HCT116 (cell line): ENCODE data around the gene GPI. TPM values are rescaled to one million over a fixed set of nuclear protein-coding genes. Genes with fewer than 3 reads are reported as not detected.
A peak's percentile ranks its signal among the peaks of the same experiment; 100 is the strongest.

Source experiments
- ATAC-seq: fragments of 200-7000 bp; cut with Tn5 transposase; 2 replicates; pipeline ENCODE4 v1.9.1; 2020; ENCODE audit warnings: mild to moderate bottlenecking, moderate library complexity
- BruUV-seq: library from RNA; stranded (reverse); fragments of 400-500 nt; replicated peaks from 2 replicates; lab custom pipeline; 2021; lab: Mats Ljungman, UMichigan
- CTCF ChIA-PET: fragments of 300-600 bp; sonication (Branson Sonifier 250); formaldehyde crosslinking; loops from one replicate; lab custom pipeline; 2021; ENCODE audit warnings: antibody characterized with exemption; lab: Charles Lee
- POLR2A ChIA-PET: fragments of 300-600, 350-600 bp; sonication (Branson Sonifier 250); formaldehyde crosslinking; loops from one replicate; lab custom pipeline; 2021; ENCODE audit warnings: antibody characterized with exemption; lab: Charles Lee
- RAD21 ChIA-PET, 2 experiments: fragments of 300-600 bp; sonication (Branson Sonifier 250); formaldehyde crosslinking; loops; one replicate each; lab custom pipeline; 2023; ENCODE audit warnings: low total read pairs in 2 of 2; ENCODE audit not compliant: uncharacterized antibody in 2 of 2, unreplicated experiment in 2 of 2, low non-redundant PET in 1 of 2; lab: Charles Lee
- DNase-seq: peaks from one replicate; pipeline ENCODE4 v3.0.0-alpha.2; 2010; ENCODE audit warnings: low read depth, low spot score
- H2AFZ ChIP-seq: fragments of 200-600 bp; shearing (Covaris generic), sonication (generic); 2 replicates; pipeline ENCODE4 v1.6.1; 2017; ENCODE audit warnings: low read depth, mixed run types, mixed read lengths, antibody characterized with exemption, low read length; ENCODE audit not compliant: poor library complexity, severe bottlenecking
- H3K27ac ChIP-seq: 2 replicates; pipeline ENCODE4 v1.5.1; 2012; ENCODE audit warnings: low read depth, low read length
- H3K27me3 ChIP-seq: fragments of 200-600 bp; sonication (generic); 2 replicates; pipeline ENCODE4 v1.6.1; 2016; ENCODE audit warnings: mixed run types, low read length, mixed read lengths; ENCODE audit not compliant: insufficient read depth
- H3K36me3 ChIP-seq, 2 experiments: fragments of 200-500 bp in 1 of 2; fragments of 200-600 bp in 1 of 2; sonication (Bioruptor generic) in 1 of 2; sonication (generic) in 1 of 2; 2 replicates each; pipeline versions ENCODE4 v1.5.1 to v1.6.1; 2014 to 2016; ENCODE audit warnings: low read length in 2 of 2, inconsistent platforms in 1 of 2, mixed read lengths in 1 of 2, mixed run types in 1 of 2; ENCODE audit not compliant: insufficient read depth in 2 of 2, control insufficient read depth in 1 of 2
- H3K4me1 ChIP-seq, 2 experiments: fragments of 200-600 bp in 1 of 2; sonication (generic) in 1 of 2; 2 replicates each; pipeline versions ENCODE4 v1.5.1 to v1.6.1; 2012 to 2017; ENCODE audit warnings: low read length in 2 of 2, inconsistent platforms in 1 of 2, mild to moderate bottlenecking in 1 of 2, mixed read lengths in 1 of 2, mixed run types in 1 of 2, moderate library complexity in 1 of 2; ENCODE audit not compliant: insufficient read depth in 2 of 2, control insufficient read depth in 1 of 2
- H3K4me2 ChIP-seq: fragments of 200-600 bp; sonication (generic); 2 replicates; pipeline ENCODE4 v1.6.1; 2017; ENCODE audit warnings: mixed run types, low read length, mixed read lengths
- H3K4me3 ChIP-seq, 2 experiments: fragments of 200-600 bp in 1 of 2; sonication (generic) in 1 of 2; replicated peaks in 1 of 2; 2 replicates each; pipeline ENCODE4 v1.5.1; 2011 to 2016; ENCODE audit warnings: low read length in 2 of 2, control low read depth in 1 of 2, low read depth in 1 of 2, mild to moderate bottlenecking in 1 of 2, mixed read lengths in 1 of 2, mixed run types in 1 of 2
- H3K79me2 ChIP-seq: fragments of 200-600 bp; sonication (generic); 2 replicates; pipeline ENCODE4 v1.6.1; 2017; ENCODE audit warnings: mild to moderate bottlenecking, mixed run types, low read length, moderate library complexity, mixed read lengths; ENCODE audit not compliant: insufficient read depth
- H3K9ac ChIP-seq: fragments of 200-600 bp; sonication (generic); 2 replicates; pipeline ENCODE4 v1.6.1; 2016; ENCODE audit warnings: low read length, mixed read lengths
- H3K9me2 ChIP-seq: fragments of 200-600 bp; sonication (generic), shearing (Covaris generic); 2 replicates; pipeline ENCODE4 v1.6.1; 2017; ENCODE audit warnings: mixed run types, mild to moderate bottlenecking, moderate library complexity; ENCODE audit not compliant: insufficient read depth
- H3K9me3 ChIP-seq, 2 experiments: fragments of 200-500 bp in 1 of 2; fragments of 200-600 bp in 1 of 2; sonication (Bioruptor generic) in 1 of 2; sonication (generic) in 1 of 2; 2 replicates each; pipeline ENCODE4 v1.6.1; 2014 to 2017; ENCODE audit warnings: low read length in 2 of 2, mixed read lengths in 2 of 2, inconsistent platforms in 1 of 2, low read depth in 1 of 2, mild to moderate bottlenecking in 1 of 2, mixed run types in 1 of 2, moderate library complexity in 1 of 2; ENCODE audit not compliant: control insufficient read depth in 1 of 2, insufficient read depth in 1 of 2
- H4K20me1 ChIP-seq: fragments of 200-600 bp; sonication (generic), shearing (Covaris generic); 2 replicates; pipeline ENCODE4 v1.6.1; 2017; ENCODE audit warnings: mixed run types, mild to moderate bottlenecking, moderate library complexity; ENCODE audit not compliant: insufficient read depth
- CBX3 ChIP-seq: IDR thresholded peaks from 2 replicates; pipeline ENCODE4 v1.6.1; 2012; ENCODE audit warnings: low read depth
- CEBPB ChIP-seq: IDR thresholded peaks from 2 replicates; pipeline ENCODE4 v1.6.1; 2012; ENCODE audit warnings: low read depth
- ELF1 ChIP-seq: IDR thresholded peaks from 2 replicates; pipeline ENCODE4 v1.6.1; 2012; ENCODE audit warnings: low read depth, borderline replicate concordance
- EZH2 ChIP-seq: fragments of 200-600 bp; sonication (generic); IDR thresholded peaks from 2 replicates; pipeline ENCODE4 v1.6.1; 2017; ENCODE audit warnings: antibody characterized with exemption, mixed run types
- EZH2phosphoT487 ChIP-seq: fragments of 200-600 bp; IDR thresholded peaks from 2 replicates; pipeline ENCODE4 v1.6.1; 2018; ENCODE audit warnings: antibody characterized with exemption, borderline replicate concordance
- POLR2AphosphoS5 ChIP-seq: IDR thresholded peaks from 2 replicates; pipeline ENCODE4 v1.6.1; 2011; ENCODE audit warnings: mild to moderate bottlenecking, low read depth, low read length, moderate library complexity
- RAD21 ChIP-seq: IDR thresholded peaks from 2 replicates; pipeline ENCODE4 v1.6.1; 2012; ENCODE audit warnings: low read depth, mild to moderate bottlenecking
- SP1 ChIP-seq: IDR thresholded peaks from 2 replicates; pipeline ENCODE4 v1.6.1; 2012; ENCODE audit warnings: low read depth
- SRF ChIP-seq: IDR thresholded peaks from 2 replicates; pipeline ENCODE4 v1.6.1; 2012; ENCODE audit warnings: low read depth
- TCF7L2 ChIP-seq: IDR thresholded peaks from 2 replicates; pipeline ENCODE4 v1.7.0; 2011; ENCODE audit warnings: borderline replicate concordance, inconsistent platforms; ENCODE audit not compliant: insufficient read depth, insufficient read length; ENCODE audit errors: extremely low read depth
- YY1 ChIP-seq: IDR thresholded peaks from 2 replicates; pipeline ENCODE4 v1.6.1; 2011; ENCODE audit warnings: low read length, low read depth, moderate library complexity, mild to moderate bottlenecking; ENCODE audit not compliant: insufficient replicate concordance; ENCODE audit errors: extremely low read depth
- ZFX ChIP-seq: fragments of 450-650 bp; IDR thresholded peaks from 2 replicates; pipeline ENCODE4 v1.6.1; 2017
- ZNF274 ChIP-seq: fragments of 200-500 bp; sonication (Bioruptor generic); IDR thresholded peaks from 2 replicates; pipeline ENCODE4 v1.6.1; 2014; ENCODE audit warnings: mild to moderate bottlenecking, low read depth, low read length, inconsistent platforms
- intact Hi-C: fragments of 100-400 bp; cut with micrococcal nuclease; formaldehyde crosslinking; loops from 2 replicates; pipeline ENCODE4 v1.10.0; 2022
- total RNA-seq: library from RNA; stranded (reverse); gene quantifications from one replicate; pipeline ENCODE4 v1.2.1, GENCODE V29; 2021; ENCODE audit not compliant: unreplicated experiment
- TF ChIP-seq, protein P1 (sequence below): IDR thresholded peaks from 2 replicates; pipeline ENCODE4 v1.6.1; 2012
- TF ChIP-seq, protein P2 (sequence below): IDR thresholded peaks from 2 replicates; pipeline ENCODE4 v1.6.1; 2011; ENCODE audit warnings: mild to moderate bottlenecking, low read length, moderate library complexity; ENCODE audit not compliant: insufficient replicate concordance; ENCODE audit errors: extremely low read depth
- TF ChIP-seq, protein P3 (sequence below): IDR thresholded peaks from 2 replicates; pipeline ENCODE4 v1.6.1; 2012

Gene GPI
- total RNA-seq, 1 experiment from 2014 or later = 787 TPM

DNA sequence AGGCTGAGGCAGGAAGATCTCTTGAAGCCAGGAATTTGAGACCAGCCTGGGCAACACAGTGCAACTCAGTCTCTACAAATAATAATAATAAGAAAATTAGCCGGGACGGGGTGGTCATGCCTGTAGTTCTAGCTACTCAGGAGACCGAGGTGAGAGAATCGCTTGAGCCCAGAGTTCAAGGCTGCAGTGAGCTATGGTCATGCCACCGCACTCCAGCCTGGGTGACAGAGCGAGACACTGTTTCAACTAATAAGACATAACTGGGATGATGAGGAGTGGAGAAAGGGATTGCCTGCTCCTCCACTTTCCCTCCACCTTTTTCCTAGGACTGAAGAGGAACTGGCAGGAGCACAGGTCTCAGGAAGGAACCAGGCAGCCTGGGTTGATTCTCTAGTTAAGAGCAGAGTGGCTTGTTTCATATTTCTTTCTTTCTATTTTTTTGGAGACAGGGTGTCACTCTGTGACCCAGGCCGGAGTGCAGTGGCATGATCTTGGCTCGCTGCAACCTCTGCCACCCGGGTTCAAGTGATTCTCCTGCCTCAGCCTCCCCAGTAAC, 4.6 kb upstream of the GPI start:
- Histone ChIP-seq H3K27ac (peak overlapping the region; percentile 79), H2AFZ (no peak overlapping the region), H3K9me2 (no peaks in the 10 kb centered on the region), H3K27me3 (no peaks in the 10 kb centered on the region), H3K36me3 (peaks cover 0 to 1% of the 10 kb centered on the region in 2 experiments; a peak in 1 of 4 replicates)
- no peak for ATAC-seq
- CTCF ChIA-PET = interaction anchor here (1.5 kb wide), 1 partner anchor 8 kb away, joined by 6 read pairs; no protein-coding TSS in a partner anchor
- DNase-seq = no peak
- TF ChIP-seq RAD21 (no peak), YY1 (no peak), CBX3 (no peak), POLR2AphosphoS5 (no peak), EZH2phosphoT487 (no peak)
- TF ChIP-seq, protein P1, sequence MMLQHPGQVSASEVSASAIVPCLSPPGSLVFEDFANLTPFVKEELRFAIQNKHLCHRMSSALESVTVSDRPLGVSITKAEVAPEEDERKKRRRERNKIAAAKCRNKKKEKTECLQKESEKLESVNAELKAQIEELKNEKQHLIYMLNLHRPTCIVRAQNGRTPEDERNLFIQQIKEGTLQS = no peak
- TF ChIP-seq, all 23 proteins: peak for 0
- POLR2A ChIA-PET = no interaction called here
- H3K4me2 ChIP-seq = peak overlapping the region; percentile 82
- no peaks in the 10 kb centered on the region for H4K20me1 ChIP-seq
- RAD21 ChIA-PET = no interaction called here
- peak overlapping the region; percentile 58; the same call in 1 of the 2 replicates for H3K9ac ChIP-seq
- no peaks in the 10 kb centered on the region for H3K9me3 ChIP-seq
- peaks cover 4% of the 10 kb centered on the region for H3K79me2 ChIP-seq
- peaks cover 21 to 39% of the 10 kb centered on the region in 2 experiments for H3K4me1 ChIP-seq
- intact Hi-C loops = no loop called here
- H3K4me3 ChIP-seq = peak overlapping the region in 1 of 2 experiments; percentile 58; a peak in 2 of 4 replicates
- no TSS peak for BruUV-seq

DNA sequence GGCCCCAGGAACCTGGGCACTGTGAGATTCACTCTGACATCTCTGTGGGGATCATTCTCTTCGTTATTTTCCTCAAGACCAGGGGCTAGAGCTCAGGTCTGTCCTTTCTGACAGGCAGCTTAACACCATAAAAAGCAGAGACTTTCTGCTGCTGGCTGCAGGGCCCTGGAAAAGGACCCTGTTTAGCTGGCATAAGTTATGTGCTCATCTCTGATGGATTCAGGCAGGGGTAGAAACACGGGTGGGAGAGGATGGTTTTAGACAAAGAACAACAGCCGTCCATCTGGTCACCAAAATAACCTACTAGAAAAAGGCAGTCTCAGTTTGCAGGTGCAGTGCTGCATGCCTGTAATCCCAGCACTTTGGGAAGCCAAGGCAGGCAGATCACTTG, 2.3 kb upstream of the GPI start:
- no peak overlapping the region for H3K27ac ChIP-seq
- POLR2A ChIA-PET = no interaction called here
- TF ChIP-seq ZNF274 (no peak), TCF7L2 (no peak), ELF1 (no peak), ZFX (no peak), SRF (no peak), YY1 (no peak), EZH2 (no peak), EZH2phosphoT487 (no peak), SP1 (no peak), CBX3 (no peak), POLR2AphosphoS5 (no peak), CEBPB (no peak)
- TF ChIP-seq, protein P2, sequence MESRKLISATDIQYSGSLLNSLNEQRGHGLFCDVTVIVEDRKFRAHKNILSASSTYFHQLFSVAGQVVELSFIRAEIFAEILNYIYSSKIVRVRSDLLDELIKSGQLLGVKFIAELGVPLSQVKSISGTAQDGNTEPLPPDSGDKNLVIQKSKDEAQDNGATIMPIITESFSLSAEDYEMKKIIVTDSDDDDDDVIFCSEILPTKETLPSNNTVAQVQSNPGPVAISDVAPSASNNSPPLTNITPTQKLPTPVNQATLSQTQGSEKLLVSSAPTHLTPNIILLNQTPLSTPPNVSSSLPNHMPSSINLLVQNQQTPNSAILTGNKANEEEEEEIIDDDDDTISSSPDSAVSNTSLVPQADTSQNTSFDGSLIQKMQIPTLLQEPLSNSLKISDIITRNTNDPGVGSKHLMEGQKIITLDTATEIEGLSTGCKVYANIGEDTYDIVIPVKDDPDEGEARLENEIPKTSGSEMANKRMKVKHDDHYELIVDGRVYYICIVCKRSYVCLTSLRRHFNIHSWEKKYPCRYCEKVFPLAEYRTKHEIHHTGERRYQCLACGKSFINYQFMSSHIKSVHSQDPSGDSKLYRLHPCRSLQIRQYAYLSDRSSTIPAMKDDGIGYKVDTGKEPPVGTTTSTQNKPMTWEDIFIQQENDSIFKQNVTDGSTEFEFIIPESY = no peak
- TF ChIP-seq, protein P3, sequence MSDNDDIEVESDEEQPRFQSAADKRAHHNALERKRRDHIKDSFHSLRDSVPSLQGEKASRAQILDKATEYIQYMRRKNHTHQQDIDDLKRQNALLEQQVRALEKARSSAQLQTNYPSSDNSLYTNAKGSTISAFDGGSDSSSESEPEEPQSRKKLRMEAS = no peak

More for the DNA sequence above, 2.3 kb upstream of the GPI start:
- ChIA-PET CTCF (no interaction called here), RAD21 (no interaction called here)
- no peaks in the 10 kb centered on the region for H4K20me1 ChIP-seq
- intact Hi-C loops = no loop called here
- H3K9me3 ChIP-seq = no peaks in the 10 kb centered on the region
- BruUV-seq = no TSS peak
- no peak overlapping the region for H3K4me2 ChIP-seq
- H3K9me2 ChIP-seq = no peaks in the 10 kb centered on the region
- H3K27me3 ChIP-seq = no peaks in the 10 kb centered on the region
- H3K4me3 ChIP-seq = no peak overlapping the region
- H3K79me2 ChIP-seq = peaks cover 27% of the 10 kb centered on the region
- no peak for DNase-seq
- no peak for ATAC-seq
- H3K9ac ChIP-seq = no peak overlapping the region
- H3K4me1 ChIP-seq = peaks cover 29 to 52% of the 10 kb centered on the region in 2 experiments
- peaks cover 10 to 15% of the 10 kb centered on the region in 2 experiments; a peak in 3 of 4 replicates for H3K36me3 ChIP-seq
- no peak overlapping the region for H2AFZ ChIP-seq
